ENCODE results near the gene FNBP1.

FNBP1 gene

DNA sequence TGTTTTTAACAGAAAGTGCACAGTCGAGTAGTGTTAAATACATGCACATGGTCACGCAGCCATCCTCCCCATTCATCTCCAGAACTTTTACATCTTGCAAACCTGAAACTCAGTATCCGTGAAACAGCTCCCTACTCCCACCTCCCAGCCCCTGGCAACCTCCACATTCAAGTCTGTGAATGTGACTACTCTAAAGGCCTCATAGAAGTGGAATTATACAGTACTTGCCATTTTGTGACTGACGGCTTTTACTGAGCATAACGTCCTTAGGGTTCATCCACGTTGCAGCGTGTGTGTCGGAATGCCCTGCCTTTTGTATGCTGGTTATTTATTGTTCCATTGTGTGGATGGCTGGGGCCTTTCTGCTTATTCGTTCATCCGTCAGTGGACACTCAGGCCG lies 171.9 kb downstream of the FNBP1 start:
- no peak for DNase-seq

DNA sequence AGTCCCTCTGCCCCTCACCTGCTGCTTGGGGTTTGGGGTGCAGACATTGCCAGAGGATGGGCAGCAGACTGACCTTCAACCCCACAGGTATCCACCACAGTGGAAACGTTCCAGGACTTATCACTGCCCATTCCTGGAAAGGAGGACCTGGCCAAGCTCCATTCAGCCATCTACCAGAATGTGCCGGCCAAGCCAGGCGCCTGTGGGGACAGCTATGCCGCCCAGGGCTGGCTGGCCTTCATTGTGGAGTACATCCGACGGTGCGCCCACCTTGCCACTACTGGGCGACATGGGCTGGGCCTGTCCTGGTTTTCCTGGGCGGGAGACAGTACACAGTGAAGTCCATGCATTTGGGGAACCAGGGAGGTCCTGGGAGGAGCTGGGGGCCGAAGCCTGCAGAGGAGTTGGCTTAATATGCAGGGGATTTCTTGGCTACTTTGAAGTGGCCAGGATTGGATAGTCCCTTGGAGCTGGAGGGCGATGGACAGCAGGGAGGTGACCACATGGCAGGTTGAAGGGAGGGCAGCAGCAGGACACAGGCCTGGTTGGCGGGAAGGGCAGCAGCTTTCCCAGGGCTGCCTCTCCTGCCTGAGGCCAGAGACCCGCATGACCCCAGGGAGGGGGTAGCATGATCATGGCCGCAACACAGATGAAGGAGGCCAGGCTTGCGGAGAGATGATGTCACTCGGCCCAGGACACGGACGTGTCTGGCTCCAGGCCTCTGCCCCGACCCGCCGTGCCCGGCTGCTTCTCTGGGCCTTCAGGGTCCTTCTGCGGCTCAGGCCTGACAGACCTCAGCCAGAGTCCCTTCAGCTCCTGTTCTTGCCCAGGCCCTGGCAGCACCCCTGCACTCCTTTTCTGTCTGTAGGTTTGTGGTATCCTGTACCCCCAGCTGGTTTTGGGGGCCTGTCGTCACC lies 173.1 kb downstream of the FNBP1 start:
- DNase-seq: no peak

DNA sequence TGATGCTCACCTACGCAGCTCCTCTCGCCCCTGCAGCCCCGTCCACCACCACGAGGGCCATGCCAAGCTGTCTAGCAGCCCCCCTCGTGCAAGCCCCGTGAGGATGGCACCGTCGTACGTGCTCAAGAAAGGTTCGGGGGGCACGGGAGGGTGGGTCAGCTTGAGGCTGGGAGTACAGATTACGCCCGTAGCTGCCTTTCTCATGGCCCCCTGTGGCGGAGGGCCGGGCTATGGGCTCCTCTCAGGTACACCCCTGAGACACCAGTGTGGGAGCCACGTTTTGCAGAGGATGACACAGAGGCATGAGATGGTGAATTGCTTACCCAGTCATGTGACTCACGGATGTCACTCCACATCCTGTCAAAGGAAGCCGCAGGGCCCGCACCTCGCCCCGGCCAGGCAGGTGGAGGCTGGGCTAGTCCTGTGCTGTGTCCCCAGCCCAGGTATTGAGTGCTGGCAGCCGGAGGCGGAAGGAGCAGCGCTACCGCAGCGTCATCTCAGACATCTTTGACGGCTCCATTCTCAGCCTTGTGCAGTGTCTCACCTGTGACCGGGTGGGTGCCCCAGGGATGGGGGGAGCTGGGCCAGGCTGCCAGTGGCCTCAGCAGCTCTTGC lies 174.0 kb downstream of the FNBP1 start:
- DNase-seq: no peak

DNA sequence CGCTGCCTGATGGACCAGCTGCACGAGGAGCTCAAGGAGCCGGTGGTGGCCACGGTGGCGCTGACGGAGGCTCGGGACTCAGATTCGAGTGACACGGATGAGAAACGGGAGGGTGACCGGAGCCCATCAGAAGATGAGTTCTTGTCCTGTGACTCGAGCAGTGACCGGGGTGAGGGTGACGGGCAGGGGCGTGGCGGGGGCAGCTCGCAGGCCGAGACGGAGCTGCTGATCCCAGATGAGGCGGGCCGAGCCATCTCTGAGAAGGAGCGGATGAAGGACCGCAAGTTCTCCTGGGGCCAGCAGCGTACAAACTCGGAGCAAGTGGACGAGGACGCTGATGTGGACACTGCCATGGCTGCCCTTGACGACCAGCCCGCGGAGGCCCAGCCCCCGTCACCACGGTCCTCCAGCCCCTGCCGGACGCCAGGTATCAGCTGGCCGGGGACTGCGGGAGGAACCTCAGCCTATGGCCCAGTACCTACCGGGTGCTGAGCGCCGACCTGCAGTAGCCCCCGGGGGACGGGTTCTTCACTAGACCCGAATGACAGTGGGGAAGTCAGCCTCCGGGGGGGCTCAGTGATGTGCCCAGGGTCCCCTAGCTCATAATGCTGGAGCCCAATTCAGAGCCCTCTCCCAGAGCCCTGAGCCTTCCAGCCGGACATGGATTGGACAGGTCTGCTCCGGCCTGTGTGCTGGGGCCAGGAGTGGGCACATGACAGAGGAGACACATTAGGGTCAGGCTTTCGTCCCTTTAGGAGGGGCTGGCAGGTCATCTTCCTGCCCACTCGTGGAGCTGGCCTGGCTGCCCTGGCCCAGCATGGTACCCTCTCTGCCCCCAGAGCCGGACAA lies 174.7 kb downstream of the FNBP1 start:
- no peak for DNase-seq

DNA sequence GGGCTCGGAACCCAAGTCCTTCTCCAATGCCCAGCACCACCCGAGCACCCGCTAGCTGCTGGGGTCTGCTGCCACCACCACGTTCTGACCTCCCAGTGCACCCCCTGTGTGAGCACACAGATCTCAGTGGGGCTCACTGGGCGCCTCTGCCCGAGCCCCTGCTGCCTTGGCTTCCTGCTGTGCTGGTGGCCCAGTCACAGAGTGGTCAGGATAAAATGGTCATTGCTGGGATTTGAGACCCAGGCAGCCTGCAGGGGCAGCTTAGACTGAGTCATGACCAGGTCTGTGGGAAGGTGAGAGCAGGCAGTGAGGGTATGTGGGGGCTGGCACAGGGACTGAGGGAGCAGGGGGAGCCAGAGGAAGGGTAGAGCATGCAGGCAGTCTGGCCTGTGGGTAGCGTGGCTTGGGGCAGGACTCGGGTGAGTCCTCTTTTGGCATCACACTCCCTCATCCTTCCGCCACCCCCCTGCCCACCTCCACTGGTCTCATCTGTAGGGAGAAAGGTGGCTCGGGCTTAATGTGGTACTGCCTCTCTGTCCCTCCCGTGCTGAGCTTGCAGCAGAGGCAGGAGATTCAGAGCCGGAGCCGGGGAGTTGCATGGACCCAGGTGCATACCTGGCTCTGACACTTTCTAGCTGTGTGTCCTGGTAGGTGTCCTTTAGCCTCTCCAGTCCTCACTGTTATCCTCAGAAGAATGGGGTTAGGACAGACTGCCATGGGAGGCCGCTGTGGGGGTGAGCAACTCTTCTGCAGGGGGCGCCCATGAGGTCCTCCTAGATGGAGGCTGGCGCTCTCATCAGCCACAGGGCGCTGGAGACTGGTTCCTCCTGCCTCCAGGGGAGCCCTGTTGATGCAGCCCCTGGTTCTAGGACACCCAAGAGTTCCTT lies 175.6 kb downstream of the FNBP1 start:
- no peak for DNase-seq

DNA sequence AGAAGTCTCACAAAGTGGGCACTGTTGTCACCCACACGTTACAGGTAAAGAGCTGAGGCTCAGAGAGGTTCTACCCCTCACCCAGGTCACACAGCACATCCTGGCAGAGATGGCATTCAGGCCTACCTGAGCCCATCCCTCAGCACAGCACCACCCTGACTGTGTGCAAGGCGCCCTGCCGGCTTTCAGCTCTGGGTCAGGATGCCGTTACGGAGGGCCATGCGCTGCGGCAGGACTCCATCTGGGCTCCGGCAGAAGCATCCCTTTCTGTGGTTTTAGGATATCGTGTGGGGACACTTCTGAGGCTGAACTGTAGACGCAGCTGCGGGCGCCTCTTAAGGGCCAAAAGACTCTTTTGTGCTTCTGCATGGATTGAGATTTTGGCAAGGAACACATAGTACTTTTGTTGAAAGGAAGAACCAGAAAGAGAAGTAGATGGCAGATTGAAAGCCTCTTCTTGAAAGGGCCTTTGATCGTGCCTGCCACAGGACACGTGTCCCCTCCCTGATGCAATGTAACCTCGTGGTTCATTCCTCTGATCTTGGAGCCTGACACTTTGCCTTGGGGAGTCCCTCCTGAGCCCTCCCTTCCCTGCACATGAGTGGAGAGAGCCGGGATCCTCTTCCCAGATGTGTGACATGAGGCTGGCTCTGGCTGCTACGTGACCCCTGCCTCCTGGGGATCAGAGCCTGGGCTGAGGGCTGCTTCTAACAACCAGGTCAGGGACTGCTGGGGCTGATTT lies 176.4 kb downstream of the FNBP1 start:
- no peak for DNase-seq

DNA sequence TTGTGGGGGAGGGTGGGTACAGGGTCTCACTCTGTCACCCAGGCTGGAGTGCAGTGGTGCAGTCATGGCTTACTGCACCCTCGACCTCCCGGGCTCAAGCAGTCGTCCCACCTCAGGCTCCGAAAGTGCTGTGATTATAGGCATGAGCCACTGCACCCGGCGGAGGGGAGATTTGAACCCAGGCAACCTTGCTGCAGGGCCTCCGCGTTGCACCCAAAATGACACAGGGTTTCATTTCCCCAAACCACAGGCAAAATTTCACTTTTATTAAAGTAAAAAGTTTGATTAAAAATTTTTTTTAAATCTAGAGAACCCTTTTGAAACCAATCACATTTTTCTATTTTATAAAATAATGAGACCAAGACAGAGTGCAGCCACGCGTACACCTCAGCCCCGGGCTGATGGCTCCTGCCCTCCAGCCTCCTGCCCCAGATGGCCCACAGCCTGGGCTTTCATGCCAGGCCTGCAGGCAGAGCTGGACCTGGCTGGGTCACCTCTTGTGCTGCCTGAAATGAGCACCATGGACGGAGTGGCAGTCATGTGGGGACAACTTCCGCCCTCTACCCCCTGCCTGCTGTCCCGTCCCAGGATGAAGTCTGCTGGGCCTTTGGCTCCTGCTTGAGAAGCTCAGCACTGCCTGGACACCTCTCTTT lies 177.2 kb downstream of the FNBP1 start:
- no peak for DNase-seq

DNA sequence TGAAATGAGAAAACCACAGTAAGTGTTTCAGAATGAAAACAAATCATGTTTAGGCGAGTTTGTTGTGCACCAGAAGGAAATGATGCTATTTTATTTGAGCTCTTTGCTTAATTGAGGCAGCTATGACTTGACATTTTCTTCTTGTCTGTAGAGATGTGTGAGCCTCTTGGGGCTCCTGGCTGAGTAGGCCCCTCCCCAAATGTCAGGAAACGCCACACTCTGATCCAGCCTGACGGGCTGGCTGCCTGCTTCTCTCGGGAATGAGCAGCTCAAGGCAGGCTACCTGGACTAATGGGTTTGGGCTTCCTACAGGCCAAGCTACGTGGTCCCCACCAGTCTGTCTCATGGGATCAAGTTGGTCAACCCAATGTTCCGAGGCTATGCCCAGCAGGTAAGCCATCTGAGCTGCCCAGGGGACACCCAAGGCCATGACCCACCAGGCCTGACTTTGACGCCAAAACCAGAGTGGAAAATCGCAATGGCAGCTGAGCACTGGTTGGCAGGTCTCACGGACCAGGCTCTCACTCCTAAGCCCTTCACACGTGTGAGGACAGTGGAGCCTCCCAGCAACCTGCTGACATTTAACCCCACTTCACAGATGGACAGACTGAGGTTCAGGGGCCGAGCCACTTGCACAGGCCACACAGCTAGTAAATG lies 177.9 kb downstream of the FNBP1 start:
- no peak for DNase-seq

DNA sequence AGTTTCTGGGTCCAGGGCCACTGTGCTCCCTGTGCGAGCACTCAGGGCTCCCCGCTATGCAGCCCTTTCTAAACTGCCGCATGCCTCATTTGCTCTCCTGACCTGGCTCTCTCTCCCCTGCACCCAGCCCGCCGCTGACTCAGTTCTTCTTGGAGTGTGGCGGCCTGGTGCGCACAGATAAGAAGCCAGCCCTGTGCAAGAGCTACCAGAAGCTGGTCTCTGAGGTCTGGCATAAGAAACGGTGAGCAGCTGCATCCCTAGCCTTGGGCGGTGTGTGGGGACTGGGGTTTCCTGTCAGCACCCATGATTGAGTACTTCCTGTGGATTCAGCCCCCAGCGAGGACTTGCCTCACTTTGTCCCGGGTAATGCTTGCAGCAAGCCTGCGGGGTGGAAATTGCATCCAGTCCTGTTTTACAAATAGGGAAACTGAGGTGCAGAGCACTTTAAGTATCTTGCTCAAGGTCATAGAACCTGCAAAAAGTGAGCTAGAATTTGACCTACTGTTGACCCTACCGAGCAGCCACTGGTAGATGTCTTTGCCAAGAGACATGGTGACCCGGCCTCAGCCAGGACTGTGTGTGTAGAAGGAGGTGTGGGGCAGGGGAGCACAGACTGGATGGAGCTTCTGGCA lies 179.8 kb downstream of the FNBP1 start:
- no peak for DNase-seq

DNA sequence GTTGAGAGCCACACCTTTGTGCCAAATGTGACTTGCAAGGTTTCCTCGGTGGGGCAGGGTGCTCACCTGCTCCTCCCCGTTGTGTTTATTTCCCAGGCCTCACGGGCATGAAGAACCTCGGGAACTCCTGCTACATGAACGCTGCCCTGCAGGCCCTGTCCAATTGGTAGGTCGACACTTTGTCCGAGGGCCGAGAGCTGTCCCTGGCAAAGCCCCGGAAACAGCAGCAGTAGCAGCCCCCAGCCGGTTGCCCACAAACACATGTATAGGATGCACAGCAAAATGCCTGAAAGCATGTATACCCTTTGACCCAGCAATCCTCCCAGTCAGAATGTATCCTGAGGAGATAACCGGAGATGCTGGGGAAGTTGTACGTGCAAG lies 181.6 kb downstream of the FNBP1 start:
- no peak for DNase-seq

DNA sequence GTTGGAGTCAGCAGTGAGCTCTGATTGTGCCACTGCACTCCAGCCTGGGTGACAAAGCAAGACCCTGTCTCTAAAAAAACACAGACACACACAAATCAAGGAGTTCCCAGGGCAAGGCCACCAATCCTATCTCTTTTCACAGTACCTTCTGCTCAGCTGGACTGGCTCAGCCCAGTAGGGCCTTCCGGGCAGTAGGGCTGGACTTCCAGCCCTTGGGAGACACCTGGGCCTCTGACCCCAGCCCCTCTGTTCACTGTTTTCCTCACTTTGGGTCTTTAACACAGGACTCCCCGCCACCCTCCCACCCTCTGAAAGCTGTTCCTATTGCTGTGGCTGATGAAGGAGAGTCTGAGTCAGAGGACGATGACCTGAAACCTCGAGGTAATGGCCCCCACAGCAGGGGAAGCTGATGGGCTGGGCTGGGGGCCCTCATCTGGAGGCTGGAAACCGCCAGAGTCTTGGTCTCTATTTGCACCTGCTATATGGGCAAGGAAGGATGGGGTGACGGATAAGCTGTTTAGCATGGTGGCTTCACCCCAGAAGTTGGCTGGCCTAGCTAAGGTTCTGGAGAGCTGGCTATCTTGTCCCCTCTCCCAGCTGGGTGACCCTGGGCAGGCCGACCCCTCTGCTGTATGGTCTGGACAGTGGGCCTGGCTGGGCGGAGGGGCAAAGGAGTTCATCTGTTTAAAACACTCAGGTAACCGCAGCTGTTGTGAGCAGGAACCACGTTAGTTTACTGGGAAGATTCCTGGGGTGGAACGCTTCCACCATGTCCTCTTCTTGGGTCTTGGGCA lies 182.1 kb downstream of the FNBP1 start:
- DNase-seq: no peak

DNA sequence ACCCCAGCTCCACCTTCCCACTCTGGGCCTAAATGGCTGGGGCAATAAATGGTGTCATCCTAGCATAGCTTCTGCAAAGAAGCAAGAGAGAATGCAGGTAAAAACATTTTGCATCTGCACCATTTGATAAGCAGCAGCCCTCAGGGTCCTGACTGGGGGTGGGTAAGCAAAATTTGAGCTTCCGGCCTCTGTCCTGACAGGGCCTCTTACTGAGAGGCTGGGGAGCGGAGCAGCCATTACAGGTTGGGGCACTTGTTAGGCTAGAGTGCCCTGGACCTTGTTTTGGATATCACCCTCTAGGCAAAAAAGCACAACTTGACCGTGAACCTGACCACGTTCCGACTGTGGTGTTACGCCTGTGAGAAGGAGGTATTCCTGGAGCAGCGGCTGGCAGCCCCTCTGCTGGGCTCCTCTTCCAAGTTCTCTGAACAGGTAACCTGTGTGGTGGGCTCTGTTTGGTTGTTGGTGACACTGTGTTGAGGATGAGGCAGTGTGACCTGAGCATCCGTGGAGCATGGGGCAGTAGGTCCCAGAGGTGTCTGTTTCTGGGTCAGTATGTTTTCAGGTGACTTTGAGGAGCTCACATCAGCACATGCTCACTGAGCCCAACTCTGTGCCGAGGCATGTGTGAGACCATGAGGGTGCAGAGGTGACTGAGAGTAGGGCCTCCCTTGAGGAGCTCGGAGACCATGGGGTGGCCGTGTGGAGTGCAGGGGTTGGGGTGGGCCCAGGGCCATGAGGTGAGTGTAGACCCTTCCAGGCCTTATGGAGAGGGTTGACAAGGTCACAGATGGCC lies 184.6 kb downstream of the FNBP1 start:
- no peak for DNase-seq

DNA sequence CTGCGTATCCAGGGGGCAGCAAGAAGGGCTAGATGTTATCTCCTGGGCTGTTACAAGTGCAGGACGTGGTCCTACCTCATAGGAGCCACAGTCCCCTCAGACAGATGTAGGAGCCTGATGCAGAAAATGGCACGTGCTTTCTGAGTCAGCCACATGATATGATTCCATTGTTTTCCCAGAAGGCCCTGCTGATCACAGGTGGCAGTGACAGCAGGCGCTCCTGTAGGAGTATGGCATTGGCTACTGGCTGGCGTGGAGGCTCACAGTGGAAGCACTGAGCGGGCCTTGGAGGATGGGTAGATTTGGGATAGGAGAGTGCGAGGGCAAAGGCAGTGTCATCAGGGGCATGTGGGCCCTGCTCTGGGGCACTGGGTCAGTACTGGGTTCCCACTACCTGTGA lies 185.8 kb downstream of the FNBP1 start:
- no peak for DNase-seq

DNA sequence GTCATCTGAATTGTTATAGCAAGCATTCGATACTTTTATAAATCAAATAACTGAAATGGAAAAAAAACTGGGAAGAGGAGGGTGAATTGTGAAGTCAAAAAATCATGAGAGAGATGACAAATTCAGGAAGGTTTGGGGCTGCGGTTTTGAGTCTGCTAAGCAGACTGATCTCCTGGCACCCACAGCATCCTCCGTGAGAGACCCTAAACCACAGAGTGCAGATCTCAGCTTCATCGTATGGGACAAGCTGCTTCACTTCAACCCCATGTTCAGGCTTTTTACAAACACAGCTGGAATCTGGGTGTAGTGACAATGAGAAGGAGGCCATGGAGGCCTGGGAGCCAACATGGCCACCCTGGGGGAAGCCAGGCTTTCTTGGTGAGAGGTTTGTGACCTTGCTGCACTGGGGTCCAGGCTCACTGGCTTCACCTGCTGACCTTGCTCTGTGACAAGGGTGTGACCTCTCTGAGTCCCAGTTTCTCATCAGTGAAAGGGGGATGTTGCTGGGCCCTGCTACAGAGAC lies 188.3 kb downstream of the FNBP1 start:
- no peak for DNase-seq

DNA sequence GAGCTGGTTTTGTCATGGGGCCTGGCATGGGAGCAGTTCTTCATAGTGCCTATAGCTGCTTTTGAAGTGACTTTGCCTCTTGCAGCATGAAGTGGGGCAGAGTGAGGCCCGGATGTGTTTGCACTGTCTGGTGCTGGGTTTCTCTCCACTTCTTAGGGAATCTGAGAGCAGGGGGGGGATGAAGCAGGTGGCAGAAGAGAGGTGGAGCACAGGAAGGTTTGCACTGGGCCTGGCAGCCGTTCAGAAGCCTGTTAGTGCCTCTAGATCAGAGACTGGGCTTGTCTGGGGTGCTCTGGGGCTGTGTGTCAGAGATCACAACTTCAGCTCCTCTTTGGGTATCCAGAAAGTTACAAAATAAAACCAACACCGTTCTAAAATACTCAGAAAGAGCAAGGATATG lies 189.4 kb downstream of the FNBP1 start:
- no peak for DNase-seq

DNA sequence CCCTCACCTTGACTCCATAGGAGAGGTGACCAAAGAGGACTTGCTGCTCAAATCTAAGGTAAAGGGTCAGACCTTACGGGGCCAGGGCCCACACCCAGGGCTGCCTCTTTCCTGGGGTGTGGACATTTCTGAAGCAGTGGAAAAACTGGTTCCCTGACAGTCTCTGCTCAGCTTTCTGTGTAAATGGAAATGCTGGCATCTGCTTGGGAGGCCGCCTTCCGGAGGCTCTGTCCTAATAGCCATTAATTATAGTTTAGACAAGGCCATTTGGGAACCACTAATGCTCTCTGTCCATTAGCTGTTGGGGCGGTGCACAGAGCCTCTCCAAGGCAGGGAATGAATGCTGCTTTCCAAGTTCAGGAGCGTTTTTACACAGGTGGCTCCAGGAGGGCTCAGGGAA lies 190.4 kb downstream of the FNBP1 start:
- DNase-seq: no peak

DNA sequence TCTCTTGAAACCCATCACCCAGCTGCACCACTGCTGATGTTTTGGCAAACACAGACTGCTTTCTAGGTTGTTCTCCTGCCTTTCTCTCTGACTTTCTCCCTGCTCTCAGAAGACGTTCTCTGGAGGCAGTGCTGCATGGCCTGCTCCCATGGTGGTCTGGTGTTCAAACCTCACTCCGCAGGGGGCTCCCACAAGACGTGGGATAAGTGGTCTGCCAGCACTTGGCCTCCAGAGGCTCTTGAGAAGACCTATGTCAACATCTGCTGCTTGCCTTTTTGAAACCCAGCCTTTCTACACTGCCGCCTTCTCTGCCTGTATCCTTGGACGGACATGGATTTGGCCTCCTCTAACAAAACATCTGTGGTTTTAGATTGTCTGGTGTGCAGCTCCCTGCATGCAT lies 191.2 kb downstream of the FNBP1 start:
- no peak for DNase-seq

DNA sequence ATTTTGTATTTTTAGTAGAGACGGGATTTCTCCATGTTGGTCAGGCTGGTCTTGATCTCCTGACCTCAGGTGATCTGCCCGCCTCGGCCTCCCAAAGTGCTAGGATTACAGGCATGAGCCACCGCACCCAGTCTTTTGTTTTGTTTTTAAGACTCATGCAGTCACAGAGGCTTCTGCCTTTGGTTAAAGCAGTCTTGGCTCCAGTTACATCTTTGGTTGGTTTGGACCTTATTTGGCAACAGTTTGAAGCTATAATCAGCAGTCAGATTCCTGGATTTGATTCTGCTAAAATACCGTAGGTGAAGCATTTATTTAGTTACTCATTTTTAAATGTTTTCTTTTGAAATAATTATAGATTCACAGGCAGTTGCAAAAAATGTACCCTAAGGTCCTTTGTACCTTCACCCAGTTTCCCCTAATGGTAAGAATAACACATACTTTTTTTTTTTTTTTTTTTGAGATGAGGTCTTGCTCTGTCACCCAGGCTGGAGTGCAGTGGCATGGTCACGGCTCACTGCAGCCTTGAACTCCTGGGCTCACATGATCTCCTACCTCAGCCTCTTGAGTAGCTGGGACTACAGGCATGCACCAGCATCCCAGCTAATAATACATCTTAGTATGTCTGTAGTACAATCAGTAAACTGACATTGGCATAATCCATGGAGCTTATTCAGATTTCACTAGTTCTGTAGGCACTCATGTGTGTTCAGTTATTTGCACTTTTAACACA lies 192.0 kb downstream of the FNBP1 start:
- DNase-seq: no peak
